GM12892 (cell line): ENCODE measurements around the gene ARL2BP.

Experiments used
- POLR2A ChIP-seq: IDR thresholded peaks from 2 replicates; pipeline ENCODE4 v1.6.1; 2011; ENCODE audit warnings: low read depth, low read length, control low read depth
- POLR2AphosphoS5 ChIP-seq: IDR thresholded peaks from 2 replicates; pipeline ENCODE4 v1.6.1; 2011; ENCODE audit warnings: low read depth, low read length, control low read depth
- TAF1 ChIP-seq: IDR thresholded peaks from 2 replicates; pipeline ENCODE4 v1.6.1; 2011; ENCODE audit warnings: low read depth, mild to moderate bottlenecking, control low read depth, low read length, borderline replicate concordance

DNA sequence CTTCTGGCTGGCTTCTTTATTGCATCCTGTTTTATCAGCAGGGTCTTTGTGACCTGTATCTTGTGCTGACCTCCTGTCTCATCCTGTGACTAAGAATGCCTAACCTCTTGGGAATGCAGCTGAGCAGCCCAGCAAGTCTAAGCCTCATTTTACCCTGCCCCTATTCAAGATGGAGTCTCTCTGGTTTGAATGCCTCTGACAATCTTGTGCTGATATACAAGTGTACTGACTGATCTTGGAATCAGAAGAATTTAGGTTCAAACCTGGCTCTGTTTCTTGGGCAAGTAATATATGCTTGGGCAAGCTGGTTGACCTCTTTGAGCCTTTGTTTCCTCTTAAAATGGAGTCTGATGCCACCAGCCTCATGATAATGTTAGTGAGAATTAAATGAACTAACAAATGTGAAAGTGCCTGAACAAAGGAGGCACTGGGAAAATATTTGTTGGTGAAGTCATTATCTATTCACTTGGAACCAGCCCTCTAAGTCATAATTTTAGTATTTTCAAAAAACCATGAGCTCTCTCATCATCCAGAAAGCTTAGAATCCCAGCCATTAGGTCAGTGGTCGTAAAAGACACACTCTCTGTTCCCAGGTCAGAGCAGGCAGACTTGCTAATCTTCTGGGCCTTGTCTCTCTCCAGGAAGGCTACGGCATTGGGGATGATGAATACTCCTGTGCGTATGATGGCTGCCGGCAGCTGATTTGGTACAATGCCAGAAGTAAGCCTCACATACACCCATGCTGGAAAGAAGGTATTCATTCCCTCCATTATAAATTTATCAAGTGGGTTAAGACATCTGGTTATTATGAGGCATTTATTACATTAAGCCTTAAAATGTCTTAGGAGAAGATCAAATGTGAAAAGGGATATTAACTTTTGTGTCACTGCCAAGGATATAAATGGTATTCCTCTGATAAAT, 18.1 kb upstream of the ARL2BP start:
- TF ChIP-seq POLR2A (no peak), TAF1 (no peak), POLR2AphosphoS5 (no peak)
